Activated gamma-delta T cell treated with Interleukin-2 at 50 U/mL for 16 hours (primary cell): ENCODE results near the gene ANKRD45.
"Not testable (repeated sequence)": the region's sequence is repeated elsewhere in the genome, so short reads cannot be mapped to it uniquely, and the experiment has no call there.

ENCODE experiments used
- DNase-seq: peaks from one replicate; pipeline ENCODE4 v3.0.0-alpha.2; 2020

ANKRD45 gene

DNA sequence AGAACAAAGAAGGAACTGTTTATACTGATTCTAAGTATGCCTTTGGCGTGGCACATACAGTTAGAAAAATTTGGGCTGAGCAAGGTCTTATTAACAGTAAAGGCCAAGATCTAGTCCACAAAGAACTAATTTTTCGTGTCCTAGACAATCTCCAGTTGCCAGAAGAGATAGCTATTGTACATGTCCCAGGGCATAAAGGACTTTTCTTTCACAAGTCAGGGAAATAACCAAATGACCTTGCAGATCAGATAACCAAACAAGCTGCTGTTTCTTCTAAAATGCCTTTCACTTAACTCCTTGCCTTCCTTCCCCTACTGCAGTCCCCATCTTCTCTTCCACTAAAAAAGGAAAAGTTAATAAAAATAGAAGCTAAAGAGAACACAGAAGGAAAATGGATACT, 30.5 kb downstream of the ANKRD45 start:
- DNase-seq, result no peak

- no peak for DNase-seq
These were observed 31.3 kb downstream of the ANKRD45 start for GRCh38 chr1:173638043-173639021.

DNA sequence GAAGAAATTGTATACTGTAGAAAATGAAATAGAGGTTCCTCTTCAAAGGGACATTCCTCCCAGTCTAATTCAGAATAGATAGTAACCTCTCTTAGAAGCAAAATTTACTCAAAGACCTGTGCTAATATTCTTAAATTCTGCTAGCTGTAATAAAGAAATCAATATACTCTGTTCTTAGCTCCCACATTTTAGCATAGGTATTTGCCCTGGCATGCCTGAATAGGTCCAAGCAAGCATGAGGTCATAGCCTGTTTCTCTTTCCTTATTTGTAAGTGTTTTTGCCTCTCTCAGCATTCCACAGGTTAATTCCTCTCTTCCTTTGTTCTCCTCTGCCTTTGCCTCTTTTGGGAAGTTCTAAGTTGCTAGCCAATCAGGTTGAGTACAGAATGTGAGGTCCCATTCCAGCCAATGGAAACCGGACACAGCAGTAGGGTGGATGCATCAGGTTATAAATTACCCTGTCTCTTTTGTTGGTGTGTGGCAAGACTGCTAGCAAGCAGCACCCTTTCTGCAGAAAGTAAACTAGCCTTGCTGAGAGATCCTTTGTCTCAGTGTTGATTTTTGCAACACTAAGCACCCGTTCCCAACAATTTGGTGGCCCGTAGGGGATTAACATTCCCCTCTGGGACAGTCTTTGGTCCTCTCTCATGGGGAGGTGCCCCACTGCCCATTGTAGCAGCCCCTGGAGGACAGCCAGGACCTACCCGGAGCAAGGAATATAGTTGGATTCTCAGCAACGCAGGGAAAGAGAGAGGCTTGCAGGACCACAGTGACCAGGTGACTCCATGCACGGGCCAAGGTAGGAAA, 32.2 kb downstream of the ANKRD45 start:
- not testable (repeated sequence) for DNase-seq

DNA sequence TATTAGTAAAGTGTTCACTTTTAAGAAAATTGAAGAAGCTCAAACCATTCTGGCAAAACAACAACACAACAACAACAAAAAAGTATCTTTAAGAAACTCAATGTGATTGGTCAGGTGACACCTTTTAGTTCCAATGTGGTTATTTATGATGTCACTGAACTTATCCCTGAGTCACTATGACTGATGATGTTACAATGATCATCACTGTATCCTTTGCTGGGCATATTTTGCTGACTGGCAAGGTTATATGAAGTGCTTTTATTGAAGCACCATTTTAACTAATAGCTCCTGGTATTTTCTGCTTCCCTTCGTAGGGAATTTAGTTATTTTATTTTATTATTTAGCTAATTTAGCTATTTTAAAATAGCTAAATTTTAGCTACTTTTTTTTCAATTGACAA, 34.5 kb downstream of the ANKRD45 start, which contains the start of gene TEX50:
Gene TEX50, plus strand, starts transcription at position 223 of the 400 bp plus-strand sequence. CDS start 184 bp downstream, outside the sequence.
- no peak for DNase-seq

DNA sequence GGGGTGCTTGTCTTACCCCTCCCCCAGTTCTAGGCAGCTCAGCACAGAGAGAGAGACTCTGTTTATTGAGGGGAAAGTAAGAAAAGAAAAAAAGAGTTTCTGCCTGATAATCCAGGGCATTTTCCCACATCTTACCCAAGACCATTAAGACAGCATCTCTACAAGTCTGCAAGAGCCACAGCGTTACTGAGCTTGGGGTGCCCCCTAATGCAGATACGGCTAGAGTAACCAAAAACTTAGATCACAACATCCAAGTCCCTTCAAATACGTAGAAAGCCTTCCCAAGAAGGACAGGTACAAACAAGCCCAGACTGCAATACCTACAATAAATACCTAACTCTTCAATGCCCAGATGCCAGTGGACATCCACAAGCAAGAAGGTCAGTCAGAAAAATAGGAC, 40.8 kb downstream of the ANKRD45 start:
- DNase-seq, result no peak

GRCh38 chr1:173627269-173627668, 42.4 kb downstream of the ANKRD45 start:
- no peak for DNase-seq

- DNase-seq, result no peak
These were observed 52.8 kb downstream of the ANKRD45 start for GRCh38 chr1:173616859-173617258.

- not testable (repeated sequence) for DNase-seq
These were observed 56.6 kb downstream of the ANKRD45 start for GRCh38 chr1:173613086-173613485.

GRCh38 chr1:173608503-173609216, 61.0 kb downstream of the ANKRD45 start:
- DNase-seq, result no peak

- DNase-seq, result no peak
These were observed 66.5 kb downstream of the ANKRD45 start, which contains the start of gene SLC9C2 for GRCh38 chr1:173603056-173603591. Gene SLC9C2, minus strand, starts transcription at chr1:173603072. Its CDS starts 1,296 bp downstream, at chr1:173601776.

GRCh38 chr1:173601588-173601987, 68.1 kb downstream of the ANKRD45 start:
- DNase-seq, result no peak

- DNase-seq, result no peak
These were observed 73.4 kb downstream of the ANKRD45 start for GRCh38 chr1:173596097-173596825.

GRCh38 chr1:173591138-173591537, 78.5 kb downstream of the ANKRD45 start:
- not testable (repeated sequence) for DNase-seq

GRCh38 chr1:173590557-173590956, 79.1 kb downstream of the ANKRD45 start:
- no peak for DNase-seq

DNA sequence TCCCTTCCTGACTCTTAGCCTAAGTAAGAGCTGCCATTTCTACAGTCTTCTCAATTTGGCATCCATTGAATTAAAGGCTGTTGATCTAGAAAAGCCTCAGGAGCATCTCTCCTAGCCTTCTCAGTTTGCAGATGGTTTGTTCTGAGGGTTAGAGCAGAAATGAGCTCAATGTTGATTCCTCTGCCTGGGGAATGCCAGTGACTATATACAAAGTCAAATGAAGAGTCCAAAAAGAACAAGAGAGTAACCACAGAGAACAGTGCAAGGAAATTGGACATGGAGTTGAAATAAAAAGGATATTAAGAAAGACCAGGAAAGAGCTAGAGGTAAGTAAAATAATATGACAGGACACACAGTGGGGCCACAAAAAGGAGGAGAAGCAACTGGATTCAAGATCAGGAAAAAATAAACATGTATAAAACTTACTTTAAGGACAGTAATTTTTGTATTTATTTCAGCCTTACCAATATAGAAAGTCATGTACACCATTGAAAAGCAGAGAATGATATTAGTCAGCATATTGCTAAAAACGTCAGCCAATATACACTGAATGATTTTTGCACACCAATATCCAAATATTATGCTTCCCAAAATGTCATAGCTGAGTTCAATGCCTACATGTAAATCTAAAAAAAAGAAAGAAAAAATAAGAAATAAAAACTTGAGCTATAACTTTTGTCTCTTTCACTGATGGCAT, 88.1 kb downstream of the ANKRD45 start:
- no peak for DNase-seq

DNA sequence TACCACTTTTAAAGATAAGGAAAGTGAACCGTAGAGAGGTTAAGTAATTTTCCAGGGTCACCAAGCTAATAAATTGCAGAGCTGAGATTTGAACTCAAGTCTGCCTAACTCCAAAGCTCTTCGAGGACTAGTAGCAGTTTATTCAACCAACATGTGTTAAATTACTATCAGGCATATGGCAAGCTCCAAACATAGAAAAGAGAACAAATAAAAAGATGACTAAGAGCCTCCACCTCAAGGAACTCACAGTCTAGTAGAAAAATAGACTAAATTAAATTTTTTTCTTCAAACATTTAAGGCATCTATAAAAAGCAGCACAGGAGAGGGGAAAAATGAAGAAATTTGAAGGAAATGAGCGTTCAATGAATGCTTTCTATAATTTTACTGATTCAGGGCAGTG, 89.0 kb downstream of the ANKRD45 start:
- DNase-seq, result no peak

DNA sequence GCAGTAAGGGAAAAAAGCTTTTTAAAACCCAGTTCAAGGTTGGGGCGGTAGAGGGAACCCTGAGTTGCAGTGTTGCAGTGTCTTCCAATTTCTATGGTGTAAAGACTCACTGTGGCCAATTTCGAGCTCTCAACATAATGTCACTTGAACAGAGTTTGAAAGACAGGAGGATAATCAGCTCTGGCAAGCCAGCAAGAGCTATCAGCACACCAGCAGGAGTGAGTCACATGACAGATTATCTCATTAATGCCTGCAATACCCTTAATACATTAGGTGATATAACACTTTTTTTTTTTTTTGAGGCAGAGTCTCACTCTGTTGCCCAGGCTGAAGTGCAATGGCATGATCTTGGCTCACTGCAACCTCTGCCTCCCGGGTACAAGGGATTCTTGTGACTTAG, 89.6 kb downstream of the ANKRD45 start:
- no peak for DNase-seq

DNA sequence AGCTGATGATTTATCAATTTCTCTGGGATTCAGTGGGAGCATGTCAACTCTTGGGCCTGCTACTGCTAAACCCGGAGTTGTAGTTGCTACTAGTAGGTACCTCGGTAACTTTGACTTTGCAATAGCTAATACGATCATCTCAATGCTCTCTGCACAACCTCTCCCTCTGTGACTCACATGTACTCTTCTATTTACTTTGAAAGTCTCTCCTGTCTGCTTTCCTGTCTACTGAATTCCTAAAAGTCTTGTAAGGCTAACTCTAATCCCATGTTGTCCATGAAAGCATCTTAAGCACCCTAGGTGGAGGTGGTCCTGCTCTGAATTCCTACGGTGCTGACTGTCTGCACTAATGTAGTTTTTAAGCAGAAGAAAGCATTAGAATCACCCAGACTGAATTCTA, 96.1 kb downstream of the ANKRD45 start:
- DNase-seq, result no peak

- no peak for DNase-seq
These were observed 97.3 kb downstream of the ANKRD45 start for GRCh38 chr1:173572201-173572873.

GRCh38 chr1:173570370-173571007, 99.2 kb downstream of the ANKRD45 start:
- DNase-seq, result no peak
